HG03175 (cell line): Measurements from ENCODE around the gene STMND1.

Experiments
- ATAC-seq: cut with Tn5 transposase; IDR thresholded peaks from one replicate; pipeline ENCODE4 v1.9.1; 2021; ENCODE audit warnings: mild to moderate bottlenecking, moderate library complexity; ENCODE audit not compliant: unreplicated experiment

Gene STMND1

DNA sequence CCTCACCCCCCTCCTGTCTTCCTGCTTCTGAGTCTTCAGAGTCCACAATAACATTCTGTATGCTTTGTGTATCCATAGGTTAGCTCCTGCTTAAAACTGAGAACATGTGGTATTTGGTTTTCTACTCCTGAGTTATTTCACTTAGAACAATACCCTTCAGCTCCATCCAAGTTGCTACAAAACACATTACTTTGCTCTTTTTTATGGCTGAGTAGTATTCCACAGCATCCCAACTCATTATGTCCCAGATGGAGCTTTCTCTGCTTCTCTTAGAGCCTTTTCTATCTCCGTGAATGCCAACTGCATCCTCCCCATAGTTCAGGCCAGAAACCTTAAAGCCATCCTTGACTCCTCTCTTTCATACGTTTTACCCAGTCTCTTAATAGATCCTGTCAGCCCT is 55.8 kb downstream of the STMND1 start:
- no peak for ATAC-seq

DNA sequence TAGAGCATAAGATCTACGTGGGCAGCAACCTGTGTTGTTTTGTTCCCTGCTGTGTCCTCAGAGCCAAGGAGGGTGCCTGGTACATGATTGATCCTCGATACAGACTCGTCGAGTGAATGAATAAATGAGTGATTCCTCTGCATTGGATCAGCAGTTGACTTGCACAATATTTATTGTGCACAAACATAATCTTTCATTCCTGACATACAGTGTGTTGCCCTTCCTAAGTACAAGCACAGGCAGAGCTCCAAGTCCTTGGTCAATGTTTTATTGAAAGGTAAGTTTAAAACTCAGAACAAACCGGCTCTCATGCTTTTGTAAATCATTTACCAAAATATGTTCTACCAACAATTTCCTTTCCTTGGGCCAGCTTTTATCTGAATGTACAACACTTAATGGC is 57.4 kb downstream of the STMND1 start:
- no peak for ATAC-seq

DNA sequence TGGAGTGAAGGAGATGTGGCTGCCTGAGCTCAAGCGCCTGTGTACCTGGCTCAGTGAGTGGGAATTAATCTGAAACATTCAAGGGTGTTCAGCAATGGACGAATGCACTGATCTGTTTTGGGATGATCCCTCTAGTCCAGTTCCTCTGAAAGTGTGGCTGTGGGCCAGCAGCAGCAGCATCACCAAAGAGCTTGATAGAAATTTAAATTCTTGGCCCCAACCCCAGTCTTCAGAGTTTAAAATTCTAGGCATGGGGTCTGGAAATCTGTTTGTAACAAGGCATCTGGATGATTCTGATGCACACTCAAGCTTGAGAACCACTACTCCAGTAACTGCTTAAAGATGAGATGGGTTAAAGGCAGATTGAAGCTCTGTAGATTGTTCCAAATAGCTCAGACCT is 59.2 kb downstream of the STMND1 start:
- no peak for ATAC-seq

DNA sequence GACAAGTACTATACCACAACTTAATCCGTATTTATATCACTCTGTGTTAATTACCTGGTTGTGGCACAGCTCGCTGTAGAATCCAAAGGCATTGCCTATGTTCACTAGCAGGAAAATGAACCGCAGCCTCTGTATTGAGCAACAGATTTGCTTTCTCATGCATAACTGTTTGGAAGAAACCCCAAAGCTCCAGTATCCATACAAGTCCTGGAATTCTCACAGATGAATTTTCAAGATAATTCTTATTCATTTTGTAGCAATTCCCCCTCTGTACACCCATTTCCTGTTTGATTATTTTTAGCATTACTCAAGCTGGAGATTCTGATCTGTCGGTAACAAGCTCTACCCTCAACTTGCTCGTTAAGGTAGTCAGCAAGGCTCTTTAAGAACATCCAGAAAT is 63.5 kb downstream of the STMND1 start:
- ATAC-seq, result no peak

DNA sequence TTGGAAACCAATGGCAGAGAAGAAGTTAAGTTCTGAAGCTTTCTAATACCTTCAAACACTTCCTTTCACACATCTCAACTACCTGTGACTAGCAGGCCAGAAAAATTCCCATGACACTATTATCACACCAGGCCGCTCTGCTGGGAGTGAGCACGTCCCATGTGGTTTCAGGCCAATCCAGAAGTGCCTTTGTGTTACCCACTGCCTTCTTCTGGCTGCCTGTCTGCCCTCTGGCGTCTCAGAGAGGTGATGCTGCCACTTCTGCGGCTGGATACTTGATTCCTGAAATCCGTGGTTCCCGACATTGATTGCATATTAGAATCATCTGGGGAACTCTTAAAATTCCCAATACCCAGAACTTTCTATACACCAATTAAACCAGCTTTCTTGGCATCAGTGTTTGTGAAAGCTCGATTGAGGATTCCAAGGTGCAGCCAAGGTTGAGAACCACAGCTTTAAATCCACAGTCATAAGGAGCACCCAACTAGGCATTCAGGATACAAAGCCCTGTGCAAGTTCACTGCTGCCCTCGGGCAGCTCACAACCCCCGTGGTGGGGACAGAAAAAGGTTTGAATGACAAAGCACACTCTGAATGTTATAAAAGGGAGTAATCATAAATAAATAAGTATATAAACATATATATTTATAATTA is 65.6 kb downstream of the STMND1 start:
- ATAC-seq, result no peak

DNA sequence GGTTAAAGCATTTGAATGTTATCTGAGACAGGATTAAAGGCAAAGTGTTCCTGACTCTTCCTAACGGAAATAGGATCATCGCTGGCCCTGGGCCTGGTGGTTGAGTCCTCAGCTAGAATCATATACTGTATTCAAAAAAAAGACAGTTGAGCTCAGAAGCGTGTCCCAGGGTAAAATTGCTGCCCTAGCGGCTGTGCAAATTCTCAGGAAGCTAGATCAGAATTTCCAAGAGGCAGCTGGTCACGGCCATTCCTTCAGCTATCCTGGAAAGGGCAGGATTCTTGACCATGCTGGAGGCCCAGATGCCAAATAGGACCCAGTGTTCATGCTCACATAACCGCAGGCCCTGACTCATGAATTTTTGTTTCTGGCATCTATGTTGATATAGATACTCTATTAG is 67.4 kb downstream of the STMND1 start:
- ATAC-seq, result no peak

DNA sequence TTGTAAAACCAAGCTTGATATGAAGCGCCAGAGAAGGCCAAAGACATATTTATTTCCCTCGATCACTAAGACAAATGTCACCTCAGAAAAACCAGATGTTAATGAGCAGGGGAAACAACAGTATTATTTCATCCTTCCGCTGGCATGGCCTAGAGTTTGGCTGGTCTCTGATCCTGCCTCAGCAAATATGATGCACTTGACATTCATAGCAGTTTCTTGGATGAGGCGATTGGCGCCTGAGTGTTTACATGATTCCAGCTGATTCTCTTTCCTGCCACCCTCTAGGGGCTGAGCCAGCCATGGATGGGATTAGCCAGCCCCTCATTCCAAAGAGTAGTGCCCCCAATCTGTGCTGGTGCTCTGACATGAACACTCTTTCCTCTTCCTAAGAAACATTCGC is 67.9 kb downstream of the STMND1 start:
- no peak for ATAC-seq

DNA sequence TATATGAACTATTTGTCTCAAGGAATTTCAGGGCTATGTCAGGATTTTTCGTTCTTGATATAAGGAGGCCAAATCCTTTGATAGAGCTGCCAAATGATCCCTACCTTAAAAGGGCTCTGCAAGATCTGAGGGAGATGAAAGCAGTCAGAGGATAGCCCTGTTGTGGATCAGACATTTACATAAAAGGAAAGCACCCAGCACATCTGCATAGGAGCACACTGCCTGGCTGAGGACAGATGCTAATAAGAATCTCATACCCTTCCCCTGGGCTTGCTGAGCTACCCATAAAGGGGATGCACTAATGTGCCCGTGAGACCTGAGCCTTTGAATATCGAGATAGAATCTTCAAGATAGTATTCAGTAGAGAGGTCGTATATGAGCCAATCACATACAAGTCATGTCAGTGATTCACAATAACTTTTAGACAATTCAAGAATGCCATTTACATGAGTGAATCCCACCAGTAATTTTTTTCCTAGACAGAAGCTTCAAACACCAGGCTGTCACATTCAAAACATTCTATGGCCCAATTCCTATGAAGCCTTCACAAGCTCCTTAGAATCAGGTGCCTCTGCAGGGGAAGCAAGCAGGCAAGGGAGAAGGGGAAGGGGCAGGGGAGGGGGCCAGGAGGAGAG is 71.1 kb downstream of the STMND1 start:
- ATAC-seq, result no peak

DNA sequence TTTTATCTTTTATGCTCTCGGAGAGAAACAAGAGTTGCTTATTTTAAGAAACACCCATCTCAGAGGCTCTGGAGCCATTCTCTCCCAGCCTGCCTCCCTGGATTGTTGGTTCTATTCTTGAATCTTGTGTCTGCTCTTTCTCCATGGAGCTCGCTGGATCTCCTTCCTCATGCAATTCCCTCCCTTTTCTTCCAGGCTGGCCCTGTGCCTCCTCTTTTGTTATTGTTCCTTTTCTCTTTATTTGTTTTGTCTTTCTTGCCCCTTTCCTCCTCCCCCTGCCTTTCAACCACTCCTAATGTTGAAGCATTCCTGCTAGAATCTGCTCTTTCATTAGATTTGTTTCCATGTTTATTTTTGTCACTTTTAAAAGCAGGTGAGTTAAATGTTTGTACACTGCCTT is 76.5 kb downstream of the STMND1 start:
- ATAC-seq, result no peak

DNA sequence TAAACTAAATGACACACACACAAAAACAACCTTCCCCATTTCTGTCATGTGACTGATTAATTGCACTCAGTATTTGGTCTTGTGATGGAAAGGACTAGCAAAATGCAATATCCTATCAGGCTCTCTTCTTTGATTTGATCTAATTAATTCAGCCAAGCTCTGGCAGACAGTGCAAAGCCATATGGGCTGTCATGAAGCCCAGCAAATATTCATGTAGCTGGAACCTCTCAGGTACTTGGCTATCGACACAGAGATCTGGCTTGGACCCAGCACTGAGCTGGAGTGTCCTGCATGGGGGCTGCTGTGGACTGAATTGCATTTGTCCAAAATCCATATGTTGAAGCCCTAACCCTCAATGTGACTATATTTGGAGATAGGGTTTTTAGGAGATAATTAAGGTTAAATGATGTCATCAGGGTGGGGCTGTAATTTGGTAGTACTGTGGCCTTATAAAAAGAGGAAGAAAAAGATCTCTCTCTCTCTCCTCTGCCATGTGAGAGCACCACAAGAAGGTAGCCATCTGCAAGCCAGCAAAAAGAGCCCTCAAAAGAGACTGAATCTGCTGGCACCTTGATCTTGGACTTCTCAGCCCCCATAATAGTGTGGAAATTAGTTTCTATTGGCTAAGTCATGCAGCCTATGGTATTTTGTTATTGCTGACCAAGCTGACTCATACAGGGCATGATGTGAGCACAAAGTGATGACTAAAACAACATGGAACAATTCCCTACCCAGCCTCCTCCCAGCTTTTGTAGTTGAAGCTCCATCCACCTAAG is 77.1 kb downstream of the STMND1 start:
- ATAC-seq, result no peak

DNA sequence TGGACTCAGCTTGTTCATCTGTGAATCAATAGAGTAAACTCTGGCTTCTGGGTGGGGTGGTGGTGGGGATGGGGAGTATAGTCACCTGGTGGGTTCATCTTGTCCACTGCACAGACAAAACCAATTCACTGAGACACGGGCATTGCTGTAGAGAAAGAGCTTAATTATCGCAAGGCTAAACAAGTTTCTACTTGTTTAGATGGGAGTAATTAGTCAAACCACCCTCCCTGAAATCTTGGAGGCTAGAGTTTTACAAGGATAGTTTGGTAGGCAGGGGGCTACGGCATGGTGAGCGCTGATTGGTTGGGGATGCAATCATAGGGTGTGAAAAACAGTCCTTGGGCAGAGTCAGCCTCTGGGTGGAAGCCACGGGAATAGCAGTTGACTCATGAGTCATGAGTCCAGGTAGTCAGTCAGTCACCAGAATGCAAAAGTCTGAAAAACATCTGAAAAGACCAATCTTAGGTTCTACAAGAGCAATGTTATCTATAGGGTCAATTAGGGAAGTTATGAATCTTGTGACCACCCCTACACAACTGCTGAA is 77.8 kb downstream of the STMND1 start:
- no peak for ATAC-seq
